ENCODE data around the gene OPCML. TPM values are rescaled to one million over a fixed set of nuclear protein-coding genes. Genes with fewer than 3 reads are reported as not detected.

The OPCML gene
- polyA plus RNA-seq, 1 donor (not counting 4 experiments of a cell fraction or from before 2014, with no cell fraction given), result 0.04 TPM

DNA sequence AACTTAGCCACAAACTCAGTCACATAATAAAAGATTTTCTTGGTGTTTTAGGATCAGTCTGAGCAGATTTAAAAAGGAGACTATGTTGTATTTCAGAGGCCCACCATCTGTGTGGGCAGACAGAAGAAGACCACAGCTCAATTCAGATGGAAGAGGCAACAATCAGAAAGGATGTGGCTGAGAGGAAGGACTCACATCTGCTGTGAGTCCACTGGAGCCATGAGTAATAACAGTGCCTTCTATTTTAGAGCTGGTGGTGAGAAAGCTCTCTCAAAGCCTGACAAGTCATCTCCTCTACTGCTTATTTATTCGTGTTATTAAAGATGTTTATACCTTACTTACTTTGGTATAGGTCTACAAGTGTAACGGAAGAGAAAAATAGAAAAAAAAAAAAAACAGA lies 357.2 kb downstream of the OPCML start:
- dilution Hi-C loops (cut with MboI; ENCODE audit: extremely low pct_ligation_motif_present, low sequenced_read_pairs), result no loop called here
- no peak for TF ChIP-seq EZH2 (IDR thresholded peaks at IDR 0.05; ENCODE audit: low read length)
- TF ChIP-seq, protein P1, sequence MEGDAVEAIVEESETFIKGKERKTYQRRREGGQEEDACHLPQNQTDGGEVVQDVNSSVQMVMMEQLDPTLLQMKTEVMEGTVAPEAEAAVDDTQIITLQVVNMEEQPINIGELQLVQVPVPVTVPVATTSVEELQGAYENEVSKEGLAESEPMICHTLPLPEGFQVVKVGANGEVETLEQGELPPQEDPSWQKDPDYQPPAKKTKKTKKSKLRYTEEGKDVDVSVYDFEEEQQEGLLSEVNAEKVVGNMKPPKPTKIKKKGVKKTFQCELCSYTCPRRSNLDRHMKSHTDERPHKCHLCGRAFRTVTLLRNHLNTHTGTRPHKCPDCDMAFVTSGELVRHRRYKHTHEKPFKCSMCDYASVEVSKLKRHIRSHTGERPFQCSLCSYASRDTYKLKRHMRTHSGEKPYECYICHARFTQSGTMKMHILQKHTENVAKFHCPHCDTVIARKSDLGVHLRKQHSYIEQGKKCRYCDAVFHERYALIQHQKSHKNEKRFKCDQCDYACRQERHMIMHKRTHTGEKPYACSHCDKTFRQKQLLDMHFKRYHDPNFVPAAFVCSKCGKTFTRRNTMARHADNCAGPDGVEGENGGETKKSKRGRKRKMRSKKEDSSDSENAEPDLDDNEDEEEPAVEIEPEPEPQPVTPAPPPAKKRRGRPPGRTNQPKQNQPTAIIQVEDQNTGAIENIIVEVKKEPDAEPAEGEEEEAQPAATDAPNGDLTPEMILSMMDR (optimal IDR thresholded peaks at IDR 0.05 in 1 of 3, IDR thresholded peaks at IDR 0.05 in 1 of 3, conservative IDR thresholded peaks at IDR 0.05 in 1 of 3; ENCODE audit: extremely low read depth in 1 of 3, insufficient read depth in 2 of 3, low read length in 3 of 3), result no peak
- DNase-seq (ENCODE audit: low read depth, low spot score) (no peak), FAIRE-seq (no peak)
- H4K20me1 ChIP-seq (ENCODE audit: control insufficient read depth, extremely low read depth, insufficient read depth, low read length), result no peaks in the 10 kb centered on the region
- H2AFZ ChIP-seq (ENCODE audit: control insufficient read depth, low read length), result no peak overlapping the region
- H3K9ac ChIP-seq (ENCODE audit: control insufficient read depth, extremely low read depth, insufficient read depth, low read length), result no peak overlapping the region
- H3K9me1 ChIP-seq (ENCODE audit: control insufficient read depth, extremely low read depth, insufficient read depth, low read length), result no peaks in the 10 kb centered on the region
- H3K4me2 ChIP-seq (ENCODE audit: control insufficient read depth, extremely low read depth, insufficient read depth, low read depth, low read length), result no peak overlapping the region
- H3K27ac ChIP-seq (ENCODE audit: control insufficient read depth, insufficient read depth, low read length), result no peak overlapping the region
- H3K9me3 ChIP-seq (ENCODE audit: control insufficient read depth, low read depth, low read length), result no peaks in the 10 kb centered on the region
- no peaks in the 10 kb centered on the region for H3K36me3 ChIP-seq (ENCODE audit: control insufficient read depth in 2 of 2, extremely low read depth in 1 of 2, insufficient read depth in 2 of 2, low read length in 2 of 2)
- no peaks in the 10 kb centered on the region for H3K27me3 ChIP-seq (ENCODE audit: control insufficient read depth, extremely low read depth, insufficient read depth, low read length)
- no peaks in the 10 kb centered on the region for H3K79me2 ChIP-seq (ENCODE audit: control insufficient read depth, insufficient read depth, low read length)
- no peak overlapping the region for H3K4me3 ChIP-seq (ENCODE audit: control insufficient read depth in 2 of 3, extremely low read depth in 1 of 3, insufficient read depth in 2 of 3, low read depth in 1 of 3, low read length in 3 of 3)
- no peaks in the 10 kb centered on the region for H3K4me1 ChIP-seq (ENCODE audit: control insufficient read depth, extremely low read depth, insufficient read depth, low read length)

DNA sequence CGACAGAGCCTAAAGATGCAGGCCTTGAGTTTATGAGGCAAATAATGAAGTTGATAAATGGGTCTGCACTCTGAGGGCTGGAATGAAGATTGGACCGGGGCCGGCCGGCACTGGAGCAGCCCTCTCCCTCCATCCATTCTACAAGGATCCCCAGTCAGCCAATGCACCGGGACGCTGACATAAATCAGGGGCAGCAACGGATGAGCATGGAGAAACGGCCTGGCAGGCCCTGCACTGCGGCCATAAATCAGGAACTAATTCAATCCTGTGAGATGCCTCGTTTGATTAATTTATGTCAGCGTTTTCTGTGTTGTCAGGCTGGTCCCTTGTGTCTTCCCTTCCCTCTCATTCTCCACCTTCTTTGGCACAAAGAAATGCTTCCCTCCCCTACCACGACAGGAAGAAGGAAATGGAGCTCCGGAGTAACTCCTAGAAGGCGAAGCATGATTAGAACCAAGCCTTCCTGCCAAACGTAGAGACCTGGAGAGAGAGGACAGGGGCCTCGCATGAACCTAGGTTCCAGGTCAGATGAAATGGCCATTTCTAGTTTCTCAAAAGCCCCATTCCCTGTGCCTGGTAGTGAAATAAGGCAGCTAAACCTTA lies 358.4 kb downstream of the OPCML start:
- H3K9me3 ChIP-seq (ENCODE audit: control insufficient read depth, low read depth, low read length), result no peaks in the 10 kb centered on the region
- TF ChIP-seq, protein P1 (optimal IDR thresholded peaks at IDR 0.05 in 1 of 3, IDR thresholded peaks at IDR 0.05 in 1 of 3, conservative IDR thresholded peaks at IDR 0.05 in 1 of 3; ENCODE audit: extremely low read depth in 1 of 3, insufficient read depth in 2 of 3, low read length in 3 of 3), result no peak
- TF ChIP-seq EZH2 (IDR thresholded peaks at IDR 0.05; ENCODE audit: low read length), result no peak
- no peak overlapping the region for H2AFZ ChIP-seq (ENCODE audit: control insufficient read depth, low read length)
- H3K27ac ChIP-seq (ENCODE audit: control insufficient read depth, insufficient read depth, low read length), result no peak overlapping the region
- no peak overlapping the region for H3K4me2 ChIP-seq (ENCODE audit: control insufficient read depth, extremely low read depth, insufficient read depth, low read depth, low read length)
- dilution Hi-C loops (cut with MboI; ENCODE audit: extremely low pct_ligation_motif_present, low sequenced_read_pairs), result no loop called here
- no peak overlapping the region for H3K9ac ChIP-seq (ENCODE audit: control insufficient read depth, extremely low read depth, insufficient read depth, low read length)
- H3K36me3 ChIP-seq (ENCODE audit: control insufficient read depth in 2 of 2, extremely low read depth in 1 of 2, insufficient read depth in 2 of 2, low read length in 2 of 2), result no peaks in the 10 kb centered on the region
- H3K27me3 ChIP-seq (ENCODE audit: control insufficient read depth, extremely low read depth, insufficient read depth, low read length), result no peaks in the 10 kb centered on the region
- H3K79me2 ChIP-seq (ENCODE audit: control insufficient read depth, insufficient read depth, low read length), result no peaks in the 10 kb centered on the region
- no peaks in the 10 kb centered on the region for H4K20me1 ChIP-seq (ENCODE audit: control insufficient read depth, extremely low read depth, insufficient read depth, low read length)
- DNase-seq (ENCODE audit: low read depth, low spot score) (no peak), FAIRE-seq (no peak)
- no peaks in the 10 kb centered on the region for H3K9me1 ChIP-seq (ENCODE audit: control insufficient read depth, extremely low read depth, insufficient read depth, low read length)
- H3K4me3 ChIP-seq (ENCODE audit: control insufficient read depth in 2 of 3, extremely low read depth in 1 of 3, insufficient read depth in 2 of 3, low read depth in 1 of 3, low read length in 3 of 3), result no peak overlapping the region
- H3K4me1 ChIP-seq (ENCODE audit: control insufficient read depth, extremely low read depth, insufficient read depth, low read length), result no peaks in the 10 kb centered on the region

Data from keratinocyte (primary cell).